ENCODE measurements around the gene BCAS1.

The BCAS1 gene

GRCh38 chr20:54059691-54060364, 10.6 kb downstream of the BCAS1 start:
- Histone ChIP-seq H3K4me2 (ENCODE audit: low read length) (no peak overlapping the region), H3K4me3 (ENCODE audit: low read length) (no peak overlapping the region), H3K9me3 (replicated peaks; ENCODE audit: low read length) (no peaks in the 10 kb centered on the region), H3K9ac (ENCODE audit: low read depth, low read length) (no peak overlapping the region), H3K4me1 (ENCODE audit: control insufficient read depth, insufficient read depth, low read length) (peaks cover 11% of the 10 kb centered on the region), H3K36me3 (ENCODE audit: insufficient read depth, low read length) (no peaks in the 10 kb centered on the region), H3K27me3 (ENCODE audit: control insufficient read depth, insufficient read depth, low read length) (peaks cover 3% of the 10 kb centered on the region)

GRCh38 chr20:54058420-54059139, 11.8 kb downstream of the BCAS1 start:
- H3K27me3 ChIP-seq (ENCODE audit: control insufficient read depth, insufficient read depth, low read length), result no peaks in the 10 kb centered on the region
- H3K4me3 ChIP-seq (ENCODE audit: low read length), result no peak overlapping the region
- H3K4me2 ChIP-seq (ENCODE audit: low read length), result no peak overlapping the region
- H3K9me3 ChIP-seq (replicated peaks; ENCODE audit: low read length), result no peaks in the 10 kb centered on the region
- no peak overlapping the region for H3K9ac ChIP-seq (ENCODE audit: low read depth, low read length)
- no peaks in the 10 kb centered on the region for H3K36me3 ChIP-seq (ENCODE audit: insufficient read depth, low read length)
- H3K4me1 ChIP-seq (ENCODE audit: control insufficient read depth, insufficient read depth, low read length), result peaks cover 11% of the 10 kb centered on the region

- no peak overlapping the region for H3K9ac ChIP-seq (ENCODE audit: low read depth, low read length)
- H3K4me1 ChIP-seq (ENCODE audit: control insufficient read depth, insufficient read depth, low read length), result peaks cover 9% of the 10 kb centered on the region
- no peaks in the 10 kb centered on the region for H3K9me3 ChIP-seq (replicated peaks; ENCODE audit: low read length)
- H3K27me3 ChIP-seq (ENCODE audit: control insufficient read depth, insufficient read depth, low read length), result no peaks in the 10 kb centered on the region
- H3K4me3 ChIP-seq (ENCODE audit: low read length), result no peak overlapping the region
- H3K4me2 ChIP-seq (ENCODE audit: low read length), result no peak overlapping the region
- H3K36me3 ChIP-seq (ENCODE audit: insufficient read depth, low read length), result no peaks in the 10 kb centered on the region
These were observed 13.4 kb downstream of the BCAS1 start for GRCh38 chr20:54056762-54057639.

GRCh38 chr20:54054516-54054915, 15.9 kb downstream of the BCAS1 start:
- Histone ChIP-seq H3K27me3 (ENCODE audit: control insufficient read depth, insufficient read depth, low read length) (peaks cover 3% of the 10 kb centered on the region), H3K4me2 (ENCODE audit: low read length) (no peak overlapping the region), H3K9ac (ENCODE audit: low read depth, low read length) (no peak overlapping the region), H3K36me3 (ENCODE audit: insufficient read depth, low read length) (no peaks in the 10 kb centered on the region), H3K9me3 (replicated peaks; ENCODE audit: low read length) (no peaks in the 10 kb centered on the region), H3K4me1 (ENCODE audit: control insufficient read depth, insufficient read depth, low read length) (no peaks in the 10 kb centered on the region), H3K4me3 (ENCODE audit: low read length) (no peak overlapping the region)

GRCh38 chr20:54051068-54051467, 19.3 kb downstream of the BCAS1 start:
- H3K27me3 ChIP-seq (ENCODE audit: control insufficient read depth, insufficient read depth, low read length), result peaks cover 3% of the 10 kb centered on the region
- no peaks in the 10 kb centered on the region for H3K36me3 ChIP-seq (ENCODE audit: insufficient read depth, low read length)
- H3K4me2 ChIP-seq (ENCODE audit: low read length), result no peak overlapping the region
- no peak overlapping the region for H3K4me3 ChIP-seq (ENCODE audit: low read length)
- no peaks in the 10 kb centered on the region for H3K4me1 ChIP-seq (ENCODE audit: control insufficient read depth, insufficient read depth, low read length)
- H3K9me3 ChIP-seq (replicated peaks; ENCODE audit: low read length), result no peaks in the 10 kb centered on the region
- no peak overlapping the region for H3K9ac ChIP-seq (ENCODE audit: low read depth, low read length)

- Histone ChIP-seq H3K4me3 (ENCODE audit: low read length) (no peak overlapping the region), H3K9ac (ENCODE audit: low read depth, low read length) (no peak overlapping the region), H3K4me1 (ENCODE audit: control insufficient read depth, insufficient read depth, low read length) (no peaks in the 10 kb centered on the region), H3K9me3 (replicated peaks; ENCODE audit: low read length) (no peaks in the 10 kb centered on the region), H3K36me3 (ENCODE audit: insufficient read depth, low read length) (no peaks in the 10 kb centered on the region), H3K27me3 (ENCODE audit: control insufficient read depth, insufficient read depth, low read length) (peaks cover 3% of the 10 kb centered on the region), H3K4me2 (ENCODE audit: low read length) (no peak overlapping the region)
These were observed 21.4 kb downstream of the BCAS1 start for GRCh38 chr20:54048891-54049545.

GRCh38 chr20:54048481-54048880, 21.9 kb downstream of the BCAS1 start:
- H3K4me1 ChIP-seq (ENCODE audit: control insufficient read depth, insufficient read depth, low read length), result peaks cover 4% of the 10 kb centered on the region
- no peaks in the 10 kb centered on the region for H3K36me3 ChIP-seq (ENCODE audit: insufficient read depth, low read length)
- H3K4me2 ChIP-seq (ENCODE audit: low read length), result no peak overlapping the region
- H3K27me3 ChIP-seq (ENCODE audit: control insufficient read depth, insufficient read depth, low read length), result peaks cover 3% of the 10 kb centered on the region
- no peak overlapping the region for H3K9ac ChIP-seq (ENCODE audit: low read depth, low read length)
- H3K9me3 ChIP-seq (replicated peaks; ENCODE audit: low read length), result no peaks in the 10 kb centered on the region
- H3K4me3 ChIP-seq (ENCODE audit: low read length), result no peak overlapping the region

- H3K9ac ChIP-seq (ENCODE audit: low read depth, low read length), result no peak overlapping the region
- no peaks in the 10 kb centered on the region for H3K36me3 ChIP-seq (ENCODE audit: insufficient read depth, low read length)
- H3K27me3 ChIP-seq (ENCODE audit: control insufficient read depth, insufficient read depth, low read length), result peaks cover 3% of the 10 kb centered on the region
- H3K4me2 ChIP-seq (ENCODE audit: low read length), result no peak overlapping the region
- no peak overlapping the region for H3K4me3 ChIP-seq (ENCODE audit: low read length)
- H3K4me1 ChIP-seq (ENCODE audit: control insufficient read depth, insufficient read depth, low read length), result peaks cover 4% of the 10 kb centered on the region
- H3K9me3 ChIP-seq (replicated peaks; ENCODE audit: low read length), result no peaks in the 10 kb centered on the region
These were observed 22.7 kb downstream of the BCAS1 start for GRCh38 chr20:54047720-54048119.

GRCh38 chr20:54047048-54047447, 23.3 kb downstream of the BCAS1 start:
- Histone ChIP-seq H3K36me3 (ENCODE audit: insufficient read depth, low read length) (no peaks in the 10 kb centered on the region), H3K4me2 (ENCODE audit: low read length) (no peak overlapping the region), H3K4me3 (ENCODE audit: low read length) (no peak overlapping the region), H3K4me1 (ENCODE audit: control insufficient read depth, insufficient read depth, low read length) (peaks cover 4% of the 10 kb centered on the region), H3K9ac (ENCODE audit: low read depth, low read length) (no peak overlapping the region), H3K27me3 (ENCODE audit: control insufficient read depth, insufficient read depth, low read length) (peaks cover 3% of the 10 kb centered on the region), H3K9me3 (replicated peaks; ENCODE audit: low read length) (no peaks in the 10 kb centered on the region)

- no peak overlapping the region for H3K9ac ChIP-seq (ENCODE audit: low read depth, low read length)
- H3K9me3 ChIP-seq (replicated peaks; ENCODE audit: low read length), result no peaks in the 10 kb centered on the region
- peaks cover 4% of the 10 kb centered on the region for H3K4me1 ChIP-seq (ENCODE audit: control insufficient read depth, insufficient read depth, low read length)
- H3K4me3 ChIP-seq (ENCODE audit: low read length), result no peak overlapping the region
- no peak overlapping the region for H3K4me2 ChIP-seq (ENCODE audit: low read length)
- H3K36me3 ChIP-seq (ENCODE audit: insufficient read depth, low read length), result no peaks in the 10 kb centered on the region
- no peaks in the 10 kb centered on the region for H3K27me3 ChIP-seq (ENCODE audit: control insufficient read depth, insufficient read depth, low read length)
These were observed 26.2 kb downstream of the BCAS1 start for GRCh38 chr20:54044156-54044555.

Measured in skeletal muscle satellite cell (primary cell).